GM18505 (cell line): ENCODE results near the gene TAAR8.
"Not testable (repeated sequence)": the region's sequence is repeated elsewhere in the genome, so short reads cannot be mapped to it uniquely, and the experiment has no call there.

Source experiments
- ATAC-seq: cut with Tn5 transposase; IDR thresholded peaks from one replicate; pipeline ENCODE4 v1.9.1; 2021; ENCODE audit not compliant: unreplicated experiment
- POLR2A ChIP-seq: IDR thresholded peaks from 4 replicates; pipeline ENCODE4 v1.6.1; 2011; ENCODE audit warnings: borderline replicate concordance; ENCODE audit not compliant: insufficient read depth, insufficient read length; ENCODE audit errors: extremely low read depth

Gene TAAR8

GRCh38 chr6:132524646-132525045 lies 27.8 kb upstream of the TAAR8 start:
- no peak for ATAC-seq
- no peak for TF ChIP-seq POLR2A

GRCh38 chr6:132525866-132526265 lies 26.6 kb upstream of the TAAR8 start:
- no peak for TF ChIP-seq POLR2A
- ATAC-seq: no peak

GRCh38 chr6:132526461-132526860 lies 26.0 kb upstream of the TAAR8 start:
- no peak for TF ChIP-seq POLR2A
- ATAC-seq: no peak

GRCh38 chr6:132527791-132528190 lies 24.7 kb upstream of the TAAR8 start:
- TF ChIP-seq POLR2A: no peak
- no peak for ATAC-seq

- no peak for TF ChIP-seq POLR2A
- peak; percentile 92 for ATAC-seq
These were observed 22.0 kb upstream of the TAAR8 start for GRCh38 chr6:132530293-132530974.

GRCh38 chr6:132534546-132534945 lies 17.9 kb upstream of the TAAR8 start:
- ATAC-seq: not testable (repeated sequence)

GRCh38 chr6:132537145-132537544 lies 15.3 kb upstream of the TAAR8 start:
- TF ChIP-seq POLR2A: no peak

GRCh38 chr6:132537977-132538376 lies 14.5 kb upstream of the TAAR8 start, which contains the start of gene TAAR9:
Gene TAAR9 (plus strand): TSS chr6:132538277. CDS start chr6:132538290, 13 bp downstream.
- ATAC-seq: no peak
- TF ChIP-seq POLR2A: no peak

More at GRCh38 chr6:132537145-132537544, 15.3 kb upstream of the TAAR8 start:
- no peak for ATAC-seq

GRCh38 chr6:132544826-132545225 lies 7.6 kb upstream of the TAAR8 start:
- TF ChIP-seq POLR2A: no peak
- ATAC-seq: no peak

- no peak for TF ChIP-seq POLR2A
- ATAC-seq: no peak
These were observed 3.6 kb upstream of the TAAR8 start for GRCh38 chr6:132548746-132549463.

GRCh38 chr6:132551214-132551613 lies 1.3 kb upstream of the TAAR8 start:
- no peak for ATAC-seq

GRCh38 chr6:132560087-132560486 lies 7.6 kb downstream of the TAAR8 start:
- not testable (repeated sequence) for ATAC-seq

More at GRCh38 chr6:132551214-132551613, 1.3 kb upstream of the TAAR8 start:
- TF ChIP-seq POLR2A: no peak

GRCh38 chr6:132566404-132566803 lies 13.9 kb downstream of the TAAR8 start:
- no peak for TF ChIP-seq POLR2A
- no peak for ATAC-seq

- no peak for ATAC-seq
- TF ChIP-seq POLR2A: no peak
These were observed 15.1 kb downstream of the TAAR8 start for GRCh38 chr6:132567566-132567965.
